Fibroblast of peridontal ligament (primary cell): ENCODE measurements around the gene SLC16A13.
"Not testable (repeated sequence)": the region's sequence is repeated elsewhere in the genome, so short reads cannot be mapped to it uniquely, and the experiment has no call there.

Source experiments
- DNase-seq: peaks from one replicate; pipeline ENCODE4 v3.0.0-alpha.2; 2010; ENCODE audit errors: extremely low read depth

Gene SLC16A13

GRCh38 chr17:7029659-7030058, 6.2 kb upstream of the SLC16A13 start:
- DNase-seq: no peak

- no peak for DNase-seq
Observed at GRCh38 chr17:7034955-7035590, 742 bp upstream of the SLC16A13 start.

- no peak for DNase-seq
Observed at GRCh38 chr17:7038025-7038862, 2.4 kb downstream of the SLC16A13 start.

DNA sequence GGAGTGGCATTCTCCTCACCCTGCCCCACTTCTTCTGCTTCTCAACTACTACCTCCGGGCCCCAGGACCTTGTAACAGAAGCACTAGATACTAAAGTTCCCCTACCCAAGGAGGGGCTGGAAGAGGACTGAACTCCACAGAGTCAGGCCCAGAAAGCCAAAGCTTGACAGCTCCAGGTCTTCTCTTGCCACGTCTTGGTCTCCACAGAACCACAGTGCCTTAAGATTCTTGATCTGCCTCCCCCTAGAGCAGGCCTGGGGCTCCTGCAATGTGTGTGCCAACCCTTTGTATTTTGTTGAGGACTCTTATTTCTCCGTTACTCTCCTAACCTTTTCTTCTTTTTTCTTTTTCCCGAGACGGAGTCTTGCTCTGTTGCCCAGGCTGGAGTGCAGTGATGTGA, 4.0 kb downstream of the SLC16A13 start:
- no peak for DNase-seq

DNA sequence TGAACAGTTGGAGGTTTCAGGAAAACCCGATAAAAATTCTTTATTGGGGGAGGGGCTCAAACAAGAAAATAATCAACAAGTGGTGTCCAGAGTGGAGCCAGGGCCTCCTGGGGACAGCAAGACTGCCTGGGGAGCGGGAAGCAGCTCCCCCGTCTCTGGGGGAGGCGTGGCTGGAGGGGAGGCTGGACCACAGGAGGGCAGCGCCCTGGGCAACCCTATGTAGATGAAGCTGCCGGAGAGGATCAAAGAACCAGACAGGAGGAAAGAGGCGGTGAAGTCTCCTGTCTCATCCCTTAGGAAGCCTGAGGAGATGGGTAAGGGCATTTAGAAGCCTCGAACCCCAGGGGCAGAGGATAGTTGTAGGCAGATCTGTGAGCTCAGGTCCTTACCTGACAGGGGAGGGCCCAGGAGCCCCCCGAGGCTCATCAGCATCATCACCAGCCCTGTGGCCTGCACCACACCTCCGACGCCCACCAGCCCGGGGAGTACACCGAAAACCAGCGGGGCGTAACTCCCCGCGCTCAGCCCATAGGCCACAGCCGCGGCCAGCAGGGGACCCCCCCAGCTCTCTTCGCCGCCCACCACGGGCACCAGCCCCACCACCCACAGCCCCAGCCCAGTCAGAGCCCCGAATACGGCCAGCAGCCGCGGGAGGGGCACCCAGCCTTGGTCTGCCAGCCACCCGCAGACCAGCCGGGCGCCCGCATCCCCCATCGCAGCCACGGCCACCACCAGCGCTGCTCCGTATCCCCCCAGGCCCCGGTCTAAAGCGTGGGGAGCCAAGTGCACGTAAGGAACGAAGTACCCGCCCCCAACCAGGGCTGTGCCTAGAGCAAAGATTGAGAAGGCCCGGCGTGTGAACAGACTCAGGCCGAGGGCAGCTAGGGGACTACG, 6.0 kb downstream of the SLC16A13 start:
- DNase-seq: no peak

DNA sequence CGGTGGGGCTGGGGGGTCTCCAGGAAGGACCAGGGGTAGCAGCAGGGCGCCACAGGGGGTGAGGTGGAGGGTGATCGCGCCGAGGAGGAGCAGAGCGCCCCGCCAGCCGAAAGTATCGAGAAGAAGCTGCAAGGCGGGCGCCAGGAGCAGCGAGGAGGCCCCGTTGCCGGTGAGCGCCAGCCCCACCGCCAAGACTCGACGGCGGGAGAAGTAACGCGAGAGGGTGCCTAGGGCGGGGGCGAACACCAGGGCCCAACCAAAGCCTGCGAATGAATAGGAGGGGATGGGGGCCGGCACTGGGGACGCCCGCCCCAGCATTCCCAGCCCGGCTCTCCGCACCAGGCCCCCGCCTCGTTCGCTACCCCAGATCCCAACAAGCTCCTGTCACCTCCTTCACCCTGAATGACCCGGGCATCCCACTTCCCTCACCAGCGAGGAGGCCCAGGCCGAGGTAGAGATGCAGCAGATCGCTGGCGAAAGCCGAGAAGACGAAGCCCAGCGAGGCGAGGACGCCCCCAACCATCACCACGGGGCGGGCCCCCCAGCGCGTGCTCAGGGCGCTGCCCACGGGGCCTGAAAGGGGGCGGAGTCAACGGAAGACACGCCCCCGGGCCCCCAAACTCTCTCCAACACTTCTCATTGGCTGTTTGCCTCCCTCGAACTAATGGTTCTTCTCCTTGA, 6.8 kb downstream of the SLC16A13 start:
- DNase-seq: no peak

DNA sequence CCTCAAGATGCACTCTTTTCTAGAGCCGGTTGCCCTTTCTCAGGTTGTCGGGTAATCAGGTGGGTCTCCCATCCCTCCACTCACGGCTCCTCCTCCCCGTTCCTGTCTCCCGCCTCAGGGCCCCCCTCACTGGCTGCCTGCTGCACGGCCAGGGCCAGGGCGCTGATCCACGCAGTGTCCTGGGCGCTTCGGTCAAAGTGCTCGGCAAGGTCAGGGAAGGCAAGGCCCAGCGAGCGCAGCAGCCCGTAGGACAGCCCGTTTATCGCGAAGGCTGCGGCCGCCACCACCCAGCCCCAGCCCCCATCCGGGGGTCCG, 7.3 kb downstream of the SLC16A13 start:
- no peak for DNase-seq

DNA sequence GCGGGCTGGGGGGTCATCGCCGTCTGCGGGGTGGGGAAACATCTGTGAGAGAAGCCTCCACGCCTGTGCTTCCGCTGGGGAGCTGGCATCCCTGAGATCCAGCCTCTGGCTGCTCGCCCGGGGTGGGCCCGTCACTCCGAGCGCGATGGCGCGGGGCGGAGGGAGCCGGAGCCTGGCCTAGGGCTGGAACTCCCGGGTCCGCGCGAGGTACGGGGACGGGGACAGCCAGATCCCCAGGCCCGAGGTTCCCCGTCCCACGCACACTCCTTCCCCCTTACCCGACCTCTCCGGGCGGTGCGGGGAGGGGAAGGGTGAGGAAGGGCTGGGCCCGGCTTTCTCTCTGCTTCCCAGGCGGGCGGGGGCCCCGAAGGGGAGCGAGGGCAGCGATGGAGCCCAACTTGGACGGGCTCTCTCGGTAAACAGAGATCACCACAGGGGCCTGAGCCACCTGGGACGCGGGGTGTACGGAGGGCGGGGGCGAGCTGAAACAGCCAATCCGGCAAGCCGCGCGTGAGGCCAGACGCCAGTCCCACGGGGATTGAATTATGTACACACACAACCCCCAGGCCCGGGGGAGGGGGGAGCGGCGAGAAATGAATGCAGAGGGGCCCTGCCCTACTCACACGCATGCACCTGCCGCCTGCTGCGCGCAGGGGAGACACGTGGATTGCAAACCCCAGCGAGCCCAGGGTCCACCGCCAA, 7.8 kb downstream of the SLC16A13 start, which contains the start of gene SLC16A11:
Gene SLC16A11 (minus strand): TSS at position 596 of the 702 bp plus-strand sequence. CDS start 579 bp downstream, at position 17.
- no peak for DNase-seq

- DNase-seq: peak; percentile 92
Observed at GRCh38 chr17:7045492-7046126, 9.8 kb downstream of the SLC16A13 start.

DNA sequence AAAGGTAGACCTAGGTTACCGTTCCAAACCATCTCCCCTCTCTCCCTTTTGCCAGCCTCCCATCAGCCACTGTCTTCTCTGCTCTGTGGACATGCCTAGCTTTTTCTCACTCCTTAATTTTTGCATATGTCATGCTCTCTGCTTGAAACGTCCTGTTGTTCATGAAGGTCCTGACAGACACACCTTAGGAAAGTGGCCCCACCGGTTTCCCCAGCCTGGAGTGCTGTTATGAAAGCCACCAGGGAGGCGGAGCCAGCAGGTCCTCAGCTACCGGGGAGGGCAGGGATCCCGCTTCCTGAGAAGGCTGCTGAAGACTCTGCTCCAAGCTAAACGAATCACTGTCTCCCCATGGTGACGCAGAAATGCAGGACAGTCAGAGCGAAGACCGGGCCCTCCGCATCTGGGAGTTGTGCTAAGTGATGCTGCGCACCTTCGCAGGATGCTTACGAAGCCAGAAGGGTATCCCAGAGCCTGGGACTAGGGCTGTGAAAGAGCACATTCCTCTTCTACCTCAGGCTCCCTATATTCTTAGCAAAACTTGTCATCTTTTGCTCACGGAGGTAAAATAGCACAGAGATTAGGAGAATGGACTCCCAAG, 10.4 kb downstream of the SLC16A13 start:
- no peak for DNase-seq

DNA sequence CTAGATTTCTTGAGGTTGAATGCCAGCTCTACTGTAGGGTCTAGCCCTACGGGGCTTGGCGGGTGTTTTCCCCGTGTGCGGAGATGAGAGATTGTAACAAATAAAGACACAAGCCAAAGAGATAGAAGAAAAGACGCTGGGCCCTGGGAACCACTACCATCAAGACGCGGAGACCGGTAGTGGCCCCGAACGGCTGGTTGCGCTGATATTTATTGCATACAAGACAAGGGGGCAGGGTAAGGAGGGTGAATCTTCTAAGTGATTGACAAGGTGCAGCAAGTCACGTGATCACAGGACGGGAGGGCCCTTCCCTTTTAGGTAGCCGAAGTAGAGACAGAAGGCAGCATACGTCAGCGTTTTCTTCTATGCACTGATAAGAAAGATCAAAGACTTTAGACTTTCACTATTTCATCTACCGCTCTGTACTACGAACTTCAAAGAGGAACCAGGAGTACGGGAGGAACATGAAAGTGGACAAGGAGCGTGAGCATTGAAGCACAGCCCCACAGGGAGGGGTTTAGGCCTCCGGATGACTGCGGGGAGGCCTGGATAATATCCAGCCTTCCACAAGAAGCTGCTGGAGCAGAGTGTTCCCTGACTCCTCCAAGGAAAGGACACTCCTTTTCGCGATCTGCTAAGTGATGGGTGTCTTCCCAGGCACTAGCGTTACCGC, 11.0 kb downstream of the SLC16A13 start:
- DNase-seq: not testable (repeated sequence)

GRCh38 chr17:7047566-7047965, 11.8 kb downstream of the SLC16A13 start:
- DNase-seq: no peak

- no peak for DNase-seq
Observed at GRCh38 chr17:7048968-7049367, 13.2 kb downstream of the SLC16A13 start.

DNA sequence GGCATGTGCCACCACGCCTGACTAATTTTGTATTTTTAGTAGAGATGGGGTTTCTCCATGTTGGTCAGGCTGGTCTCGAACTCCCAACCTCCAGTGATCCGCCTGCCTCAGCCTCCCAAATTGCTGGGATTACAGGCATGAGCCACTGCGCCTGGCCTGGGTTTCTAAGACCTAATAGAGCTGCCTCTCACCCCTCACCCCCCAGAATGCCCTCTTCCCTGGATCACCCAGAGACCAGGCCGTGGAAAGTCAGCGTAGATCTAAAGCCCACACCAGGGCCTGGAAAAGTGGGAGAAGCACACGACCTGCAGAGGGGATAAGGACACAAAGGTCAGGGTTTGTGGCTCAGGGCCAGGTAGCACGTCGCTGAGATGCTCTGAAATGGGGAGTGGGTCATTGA, 14.8 kb downstream of the SLC16A13 start:
- not testable (repeated sequence) for DNase-seq

- no peak for DNase-seq
Observed at GRCh38 chr17:7056386-7056785, 20.6 kb downstream of the SLC16A13 start.

GRCh38 chr17:7058831-7059447, 23.1 kb downstream of the SLC16A13 start:
- DNase-seq: no peak

DNA sequence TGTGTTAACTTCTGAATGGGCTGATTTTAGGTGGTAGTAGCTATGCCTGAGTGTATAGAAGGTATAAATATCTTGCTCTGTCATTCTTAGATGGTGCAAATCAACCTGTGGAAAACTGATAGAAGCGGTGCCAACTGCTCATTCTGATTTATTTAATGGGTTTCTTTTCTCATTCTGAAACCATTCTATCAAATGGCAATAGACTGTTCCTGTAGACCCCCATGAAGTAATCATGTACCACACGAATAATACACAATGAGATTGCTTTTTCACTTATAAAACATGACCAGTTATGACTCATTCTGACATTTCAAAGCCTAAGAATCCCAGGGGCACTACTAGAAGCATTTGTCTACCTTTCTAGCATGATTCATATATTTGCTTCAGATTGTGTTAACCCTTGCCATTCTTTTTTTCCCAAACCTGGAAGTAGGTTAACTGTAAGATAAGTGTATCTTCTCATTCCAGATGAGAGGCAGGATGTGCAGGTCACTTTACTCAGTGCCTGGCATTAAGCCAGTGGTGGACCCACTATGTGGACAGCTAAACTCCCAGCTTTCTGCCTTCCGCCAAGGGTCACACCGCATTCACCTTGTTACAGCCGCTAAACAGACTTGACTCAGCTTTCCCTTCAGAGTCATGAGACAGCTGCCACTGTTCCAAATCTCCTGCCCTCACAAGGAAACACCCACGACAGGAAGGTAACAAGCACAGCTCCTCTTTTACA, 24.5 kb downstream of the SLC16A13 start:
- peak; percentile 32 for DNase-seq

GRCh38 chr17:7063518-7064094, 27.8 kb downstream of the SLC16A13 start:
- DNase-seq: no peak
